DOHH2 (cell line): ENCODE results near the gene HDAC4.

Experiments
- CTCF ChIP-seq: fragments of 200-600 bp; sonication (generic); IDR thresholded peaks from one replicate; pipeline ENCODE4 v1.5.1; 2014; ENCODE audit warnings: antibody characterized with exemption, mild to moderate bottlenecking, low read depth, low read length; ENCODE audit not compliant: poor library complexity, severe bottlenecking
- EZH2phosphoT487 ChIP-seq: fragments of 200-600 bp; sonication (generic); IDR thresholded peaks from 2 replicates; pipeline ENCODE4 v1.6.1; 2017; ENCODE audit warnings: borderline replicate concordance, mild to moderate bottlenecking, antibody characterized with exemption, low read length, moderate library complexity, mixed read lengths

GRCh38 chr2:239193925-239194677 is 206.7 kb downstream of the HDAC4 start:
- no peak for TF ChIP-seq CTCF
- no peak for TF ChIP-seq EZH2phosphoT487
